K562 (cell line): Measurements from ENCODE around the gene TXLNG. TPM values are rescaled to one million over a fixed set of nuclear protein-coding genes. Genes with fewer than 3 reads are reported as not detected.

ENCODE experiments used
- ARNT ChIP-seq, 2 experiments: fragments of 450-650 bp; IDR thresholded peaks; 2 replicates each; pipeline ENCODE4 v1.6.1; 2016; ENCODE audit warnings: mild to moderate bottlenecking in 1 of 2
- BRD9 ChIP-seq: fragments of 450-650 bp; IDR thresholded peaks from 2 replicates; pipeline ENCODE4 v1.6.1; 2018; ENCODE audit warnings: low read depth; ENCODE audit not compliant: partially characterized antibody
- BRF1 ChIP-seq: IDR thresholded peaks from 3 replicates; pipeline ENCODE4 v1.6.1; 2011; ENCODE audit warnings: borderline replicate concordance, mild to moderate bottlenecking; ENCODE audit not compliant: insufficient read length; ENCODE audit errors: extremely low read depth
- CHAMP1 ChIP-seq: fragments of 450-650 bp; IDR thresholded peaks from 2 replicates; pipeline ENCODE4 v1.6.1; 2016; ENCODE audit warnings: mild to moderate bottlenecking
- COPS2 ChIP-seq: fragments of 450-650 bp; conservative IDR thresholded peaks from 2 replicates; pipeline ENCODE4 v1.6.1; 2016; ENCODE audit warnings: mild to moderate bottlenecking, moderate library complexity
- DIDO1 ChIP-seq: fragments of 450-650 bp; IDR thresholded peaks from 2 replicates; pipeline ENCODE4 v1.6.1; 2016; ENCODE audit warnings: low read depth, missing biosample characterization, missing genetic modification characterization
- ELF4 ChIP-seq: fragments of 450-650 bp; formaldehyde crosslinking; IDR thresholded peaks from 2 replicates; pipeline ENCODE4 v1.4.0; 2022; ENCODE audit warnings: missing genetic modification characterization
- ELK1 ChIP-seq: sonication (generic); formaldehyde crosslinking; IDR thresholded peaks from 2 replicates; pipeline ENCODE4 v1.8.1; 2022; ENCODE audit warnings: missing genetic modification reagents
- HNRNPK ChIP-seq: fragments of 200-400 bp; formaldehyde crosslinking; IDR thresholded peaks from one replicate; pipeline ENCODE4 v1.6.1; 2018; ENCODE audit warnings: mild to moderate bottlenecking, low read depth, low read length; ENCODE audit not compliant: poor library complexity, severe bottlenecking
- HOMEZ ChIP-seq: fragments of 250-450 bp; sonication (Bioruptor Pico); IDR thresholded peaks from 2 replicates; pipeline ENCODE4 v1.4.0; 2020; ENCODE audit warnings: mild to moderate bottlenecking, moderate library complexity
- KAT2B ChIP-seq: IDR thresholded peaks from one replicate; pipeline ENCODE4 v1.6.1; 2012; ENCODE audit warnings: low read depth, mild to moderate bottlenecking, control low read depth, inconsistent platforms, low read length, moderate library complexity
- NR3C1 ChIP-seq: sonication (generic); formaldehyde crosslinking; IDR thresholded peaks from 2 replicates; pipeline ENCODE4 v1.8.1; 2022; ENCODE audit warnings: missing genetic modification reagents
- RBM17 ChIP-seq: fragments of 200-400 bp; formaldehyde crosslinking; IDR thresholded peaks from 2 replicates; pipeline ENCODE4 v1.6.1; 2017; ENCODE audit warnings: low read depth, mild to moderate bottlenecking, low read length, borderline replicate concordance
- TCF7 ChIP-seq: sonication (generic); IDR thresholded peaks from 2 replicates; pipeline ENCODE4 v1.6.1; 2016; ENCODE audit warnings: antibody characterized with exemption, borderline replicate concordance
- UBTF ChIP-seq, 2 experiments: IDR thresholded peaks; 2 replicates each; pipeline ENCODE4 v1.6.1; 2012; ENCODE audit warnings: improper control_type of control experiment in 2 of 2, low read depth in 2 of 2, low read length in 2 of 2, borderline replicate concordance in 1 of 2
- ZNF124 ChIP-seq: sonication (generic); formaldehyde crosslinking; IDR thresholded peaks from 2 replicates; pipeline ENCODE4 v1.8.1; 2022; ENCODE audit warnings: missing genetic modification reagents
- ZNF431 ChIP-seq: sonication (generic); formaldehyde crosslinking; IDR thresholded peaks from 2 replicates; pipeline ENCODE4 v1.8.0; 2022; ENCODE audit warnings: mild to moderate bottlenecking, missing genetic modification reagents
- ZNF445 ChIP-seq: fragments of 250-450 bp; sonication (Bioruptor Pico); IDR thresholded peaks from 2 replicates; pipeline ENCODE4 v1.4.0; 2020; ENCODE audit warnings: low read depth, mild to moderate bottlenecking, moderate library complexity
- ZNF785 ChIP-seq: fragments of 250-450 bp; sonication (Bioruptor Pico); IDR thresholded peaks from 2 replicates; pipeline ENCODE4 v1.4.0; 2020; ENCODE audit warnings: mild to moderate bottlenecking
- polyA plus RNA-seq, 8 experiments: library from polyadenylated mRNA; depleted of rRNA in 4 of 8; stranded (reverse) in 5 of 8; unstranded in 3 of 8; fragments of >200 nt; fragmentation: Nextera tagmentation in 2 of 8; fragmentation: Illumina TruSeq in 1 of 8; extraction: Ambion mirVana in 2 of 8; extraction: Trizol in 1 of 8; gene quantifications; 2 replicates each; pipeline versions ENCODE4 v1.2.1 to v1.2.3, GENCODE V29; 2011 to 2014; ENCODE audit warnings: inconsistent platforms in 1 of 8, missing spikeins in 1 of 8
- total RNA-seq, 7 experiments: library from RNA; depleted of rRNA in 6 of 7; stranded (reverse); fragments of >200 nt in 6 of 7; fragmentation: Illumina TruSeq in 2 of 7; extraction: Trizol in 2 of 7; gene quantifications; 2 replicates each; pipeline versions ENCODE4 v1.2.1 to v1.2.3, GENCODE V29; 2011 to 2021; ENCODE audit warnings: low replicate concordance in 1 of 7

TXLNG gene
- total and polyA plus RNA-seq, 9 of the 15 experiments (the other 6 are each of a cell fraction or from before 2014, with no cell fraction given) = 13.1 to 47.0 (median 31.6) TPM

GRCh38 chrX:16771483-16772398 lies 14.5 kb upstream of the TXLNG start (continued):
- no peak for TF ChIP-seq HOMEZ (CRISPR knock-in tag)
- TF ChIP-seq KAT2B = no peak
- TF ChIP-seq CHAMP1 = no peak
- TF ChIP-seq BRD9 = no peak
- peak; percentile 84 to 91 for TF ChIP-seq ARNT (IDR thresholded peaks at IDR 0.05)
- TF ChIP-seq UBTF (IDR thresholded peaks at IDR 0.05; ENCODE audit: borderline replicate concordance in 1 of 2, low read depth in 2 of 2, low read length in 2 of 2) = no peak
- no peak for TF ChIP-seq NR3C1 (CRISPR knock-in tag)
- 0 out of 2 replicates have a peak, but pooled peaks have one; percentile 31 for TF ChIP-seq COPS2
- no peak for TF ChIP-seq ELK1 (CRISPR knock-in tag)
- TF ChIP-seq ELF4 = peak; percentile 97
- peak; percentile 86 for TF ChIP-seq ZNF445
- no peak for TF ChIP-seq ZNF431 (CRISPR knock-in tag)
- TF ChIP-seq ZNF785 = no peak
- TF ChIP-seq TCF7 = 0 out of 2 replicates have a peak, but pooled peaks have one; percentile 38
- TF ChIP-seq HNRNPK = no peak
- no peak for TF ChIP-seq DIDO1
- TF ChIP-seq BRF1 = no peak
- TF ChIP-seq RBM17 = no peak
- no peak for TF ChIP-seq ZNF124 (CRISPR knock-in tag)
